ENCODE data around the gene TM9SF3. TPM values are rescaled to one million over a fixed set of nuclear protein-coding genes. Genes with fewer than 3 reads are reported as not detected.

Gene TM9SF3
- total RNA-seq, 4 donors from 2014 or later: 52.6 to 65.3 (median 55.6) TPM

- Histone ChIP-seq H3K4me3 (no peak overlapping the region), H3K9me3 (no peaks in the 10 kb centered on the region), H3K27me3 (peaks cover 19% of the 10 kb centered on the region), H3K27ac (no peak overlapping the region), H3K36me3 (no peaks in the 10 kb centered on the region), H3K4me1 (no peaks in the 10 kb centered on the region)
- 85% methylated on average over 6 of the region's 14 CpGs for WGBS
- DNase-seq (ENCODE audit: low spot score in 2 of 2): no peak
- no peak for TF ChIP-seq CTCF (IDR thresholded peaks at IDR 0.05)
- no peak for TF ChIP-seq EP300 (IDR thresholded peaks at IDR 0.05)
- TF ChIP-seq POLR2A (IDR thresholded peaks at IDR 0.05): no peak
- no peak for TF ChIP-seq POLR2AphosphoS5 (IDR thresholded peaks at IDR 0.05)
Observed at GRCh38 chr10:96488161-96488935, 98.5 kb downstream of the TM9SF3 start.

- WGBS: 86% methylated on average over 4 of the region's 4 CpGs
- Histone ChIP-seq H3K36me3 (no peaks in the 10 kb centered on the region), H3K9me3 (no peaks in the 10 kb centered on the region), H3K27me3 (peaks cover 19% of the 10 kb centered on the region), H3K4me1 (no peaks in the 10 kb centered on the region), H3K4me3 (no peak overlapping the region), H3K27ac (no peak overlapping the region)
- TF ChIP-seq EP300 (IDR thresholded peaks at IDR 0.05) (no peak), CTCF (IDR thresholded peaks at IDR 0.05) (no peak), POLR2AphosphoS5 (IDR thresholded peaks at IDR 0.05) (no peak), POLR2A (IDR thresholded peaks at IDR 0.05) (no peak)
- no peak for DNase-seq (ENCODE audit: low spot score in 2 of 2)
Observed at GRCh38 chr10:96482815-96483588, 103.8 kb downstream of the TM9SF3 start.

GRCh38 chr10:96478355-96478754 lies 108.5 kb downstream of the TM9SF3 start:
- no peak overlapping the region for H3K27ac ChIP-seq
- H3K27me3 ChIP-seq: peaks cover 33% of the 10 kb centered on the region
- H3K4me1 ChIP-seq: no peaks in the 10 kb centered on the region
- no peak overlapping the region for H3K4me3 ChIP-seq
- no peaks in the 10 kb centered on the region for H3K9me3 ChIP-seq
- H3K36me3 ChIP-seq: no peaks in the 10 kb centered on the region
- WGBS: 77% methylated on average over 9 of the region's 9 CpGs
- DNase-seq (ENCODE audit: low spot score in 2 of 2): no peak
- TF ChIP-seq CTCF (IDR thresholded peaks at IDR 0.05) (no peak), EP300 (IDR thresholded peaks at IDR 0.05) (no peak), POLR2AphosphoS5 (IDR thresholded peaks at IDR 0.05) (no peak), POLR2A (IDR thresholded peaks at IDR 0.05) (no peak)

- Histone ChIP-seq H3K27me3 (peaks cover 49% of the 10 kb centered on the region), H3K27ac (no peak overlapping the region), H3K9me3 (no peaks in the 10 kb centered on the region), H3K4me1 (no peaks in the 10 kb centered on the region), H3K36me3 (no peaks in the 10 kb centered on the region), H3K4me3 (no peak overlapping the region)
- DNase-seq (ENCODE audit: low spot score in 2 of 2): no peak
- 91% methylated on average over 9 of the region's 9 CpGs for WGBS
- TF ChIP-seq CTCF (IDR thresholded peaks at IDR 0.05) (no peak), EP300 (IDR thresholded peaks at IDR 0.05) (no peak), POLR2AphosphoS5 (IDR thresholded peaks at IDR 0.05) (no peak), POLR2A (IDR thresholded peaks at IDR 0.05) (no peak)
Observed at GRCh38 chr10:96473866-96474265, 112.9 kb downstream of the TM9SF3 start.

GRCh38 chr10:96470116-96470743 lies 116.6 kb downstream of the TM9SF3 start:
- no peaks in the 10 kb centered on the region for H3K4me1 ChIP-seq
- no peak overlapping the region for H3K27ac ChIP-seq
- WGBS: 36% methylated on average over 3 of the region's 4 CpGs
- peak; percentile 18 to 40 for TF ChIP-seq CTCF (IDR thresholded peaks at IDR 0.05)
- no peak for TF ChIP-seq POLR2A (IDR thresholded peaks at IDR 0.05)
- H3K9me3 ChIP-seq: no peaks in the 10 kb centered on the region
- no peak for DNase-seq (ENCODE audit: low spot score in 2 of 2)
- no peaks in the 10 kb centered on the region for H3K36me3 ChIP-seq
- H3K4me3 ChIP-seq: no peak overlapping the region
- peaks cover 51% of the 10 kb centered on the region for H3K27me3 ChIP-seq

Measured in suprapubic skin (tissue), 4 donors.